ENCODE measurements around the gene XPNPEP3.

DNA sequence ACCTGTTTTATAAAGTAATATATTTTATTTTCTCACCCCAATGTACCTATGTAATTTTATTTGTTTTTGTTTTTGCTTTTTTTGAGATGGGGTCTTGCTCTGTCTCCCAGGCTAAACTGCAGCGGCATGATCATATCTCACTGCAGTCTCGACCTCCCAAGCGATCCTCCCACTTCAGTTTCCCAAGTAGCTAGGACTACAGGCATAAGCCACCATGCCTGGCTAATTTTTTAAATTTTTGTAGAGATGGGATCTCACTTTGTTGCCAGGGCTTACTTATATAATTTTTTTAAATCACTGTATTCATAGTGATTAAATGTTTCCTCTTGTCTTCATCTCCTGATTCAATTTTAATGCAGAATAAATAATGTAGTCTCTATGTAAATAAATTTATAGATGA lies 18.2 kb downstream of the XPNPEP3 start:
- TF ChIP-seq CTCF (IDR thresholded peaks at IDR 0.05) (no peak), POLR2AphosphoS5 (IDR thresholded peaks at IDR 0.05) (no peak), EP300 (IDR thresholded peaks at IDR 0.05) (no peak), POLR2A (IDR thresholded peaks at IDR 0.05; ENCODE audit: low read depth) (no peak)

All from esophagus muscularis mucosa (tissue), 4 donors.